Measurements from ENCODE around the gene CERK.

DNA sequence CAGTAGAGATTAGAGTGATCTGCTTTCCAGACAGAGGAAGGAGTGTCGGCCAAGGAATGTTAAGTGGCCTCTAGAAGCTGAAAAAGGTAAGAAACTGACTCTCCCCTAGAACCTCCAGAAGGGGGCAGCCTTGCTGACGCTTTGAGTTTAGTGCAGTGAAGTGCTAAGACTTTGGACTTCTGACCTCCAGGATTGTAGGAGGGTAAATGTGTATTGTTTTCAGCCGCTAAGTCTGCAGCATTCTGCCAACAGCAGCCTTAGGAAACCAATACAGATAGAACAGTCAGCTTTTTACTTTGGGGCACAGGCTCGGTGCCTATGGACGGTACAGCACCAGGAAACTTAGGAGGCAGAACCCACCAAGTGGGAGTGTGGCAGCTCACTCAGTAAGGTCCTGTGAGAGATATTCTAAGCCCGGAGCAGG, 20.8 kb upstream of the CERK start:
- TF ChIP-seq CTCF (IDR thresholded peaks at IDR 0.05 in 8 of 11, conservative IDR thresholded peaks at IDR 0.05 in 3 of 11): peak; percentile 26 to 82 (median 71)
- TF ChIP-seq POLR2A (IDR thresholded peaks at IDR 0.05): no peak
- TF ChIP-seq POLR2AphosphoS5 (IDR thresholded peaks at IDR 0.05): peak in 1 of 3 donors; percentile 39

Measured in spleen (tissue), 7 donors.